ENCODE results near the gene ERVK3-1. TPM values are rescaled to one million over a fixed set of nuclear protein-coding genes. Genes with fewer than 3 reads are reported as not detected.

The ERVK3-1 gene
- total RNA-seq, 1 donor from 2014 or later, result 32.2 TPM

GRCh38 chr19:58304748-58305064, 471 bp upstream of the ERVK3-1 start:
- DNase-seq (ENCODE audit: low spot score), result no peak

- DNase-seq (ENCODE audit: low spot score), result no peak
Observed at GRCh38 chr19:58305932-58306323, 751 bp downstream of the ERVK3-1 start.

GRCh38 chr19:58307736-58308135, 2.6 kb downstream of the ERVK3-1 start:
- no peak for DNase-seq (ENCODE audit: low spot score)

GRCh38 chr19:58310685-58311084, 5.5 kb downstream of the ERVK3-1 start:
- DNase-seq (ENCODE audit: low spot score), result peak; percentile 30

DNA sequence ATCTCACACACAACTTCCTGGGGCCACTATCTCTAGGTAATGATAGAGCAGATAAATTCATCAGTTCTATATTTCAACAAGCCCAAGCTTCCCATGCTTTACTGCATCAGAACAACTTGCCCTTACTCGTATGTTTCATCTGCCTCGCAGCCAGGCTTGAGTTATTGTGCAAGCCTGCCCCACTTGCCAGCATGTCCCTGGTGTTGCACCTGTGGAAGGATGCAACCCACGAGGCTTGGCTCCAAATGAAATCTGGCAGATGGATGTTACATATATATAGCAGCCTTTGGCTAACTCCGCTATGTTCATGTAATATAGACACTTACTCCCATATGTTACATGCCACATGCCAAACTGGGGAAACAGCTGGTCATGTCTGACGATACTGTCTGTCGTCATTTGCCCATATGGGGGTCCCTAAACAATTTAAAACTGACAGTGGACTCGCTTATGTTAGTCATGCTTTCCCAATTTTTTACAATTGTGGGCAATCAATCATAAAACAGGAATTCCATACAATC, 6.2 kb downstream of the ERVK3-1 start:
- DNase-seq (ENCODE audit: low spot score), result no peak

- no peak for DNase-seq (ENCODE audit: low spot score)
Observed at GRCh38 chr19:58315580-58315979, 10.4 kb downstream of the ERVK3-1 start.

DNA sequence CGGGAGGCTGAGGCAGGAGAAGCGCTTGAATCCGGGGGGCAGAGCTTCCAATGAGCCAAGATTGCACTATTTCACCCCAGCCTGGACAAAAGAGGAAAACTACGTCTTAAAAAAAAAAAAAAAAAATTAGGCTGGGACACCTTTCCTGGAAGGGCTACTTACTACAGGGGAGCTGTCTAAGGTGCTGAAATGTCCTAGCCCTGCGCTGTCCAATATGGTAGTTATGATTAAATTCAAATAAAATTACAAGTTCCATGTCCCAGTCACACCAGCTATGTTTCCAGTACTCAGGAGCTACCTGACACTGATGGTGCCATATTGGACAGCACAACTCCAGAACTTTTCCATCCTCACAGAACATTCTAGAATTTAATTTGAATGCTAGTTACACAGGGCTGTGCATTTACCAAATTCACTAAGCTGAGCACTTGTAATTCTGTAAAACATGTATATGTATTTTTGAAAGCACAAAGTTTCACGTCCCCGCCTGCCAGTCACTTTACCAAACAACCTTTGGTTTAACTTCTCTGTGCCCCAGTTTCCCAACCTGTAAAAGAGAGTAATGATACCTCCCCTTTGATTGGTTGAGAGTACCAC, 12.4 kb downstream of the ERVK3-1 start:
- DNase-seq (ENCODE audit: low spot score), result no peak

- DNase-seq (ENCODE audit: low spot score), result no peak
Observed at GRCh38 chr19:58318297-58318696, 13.1 kb downstream of the ERVK3-1 start.

- DNase-seq (ENCODE audit: low spot score), result no peak
Observed at GRCh38 chr19:58319241-58319640, 14.1 kb downstream of the ERVK3-1 start.

GRCh38 chr19:58325311-58326022, 20.3 kb downstream of the ERVK3-1 start:
- no peak for DNase-seq (ENCODE audit: low spot score)

DNA sequence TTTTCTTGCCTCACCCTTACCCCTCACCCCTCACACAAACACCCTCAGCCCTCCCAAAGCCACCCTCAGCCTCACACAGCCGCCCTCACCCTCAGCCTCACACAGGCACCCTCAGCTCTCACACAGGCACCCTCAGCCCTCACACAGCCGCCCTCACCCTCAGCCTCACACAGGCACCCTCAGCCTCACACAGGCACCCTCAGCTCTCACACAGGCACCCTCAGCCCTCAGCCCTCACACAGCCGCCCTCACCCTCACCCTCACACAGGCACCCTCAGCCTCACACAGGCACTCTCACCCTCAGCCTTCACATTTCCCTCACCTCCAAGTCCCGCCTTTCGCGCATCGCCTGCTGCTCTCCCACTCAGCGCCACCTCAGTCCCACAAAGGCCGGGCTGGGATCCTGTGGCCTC, 21.3 kb downstream of the ERVK3-1 start:
- no peak for DNase-seq (ENCODE audit: low spot score)

DNA sequence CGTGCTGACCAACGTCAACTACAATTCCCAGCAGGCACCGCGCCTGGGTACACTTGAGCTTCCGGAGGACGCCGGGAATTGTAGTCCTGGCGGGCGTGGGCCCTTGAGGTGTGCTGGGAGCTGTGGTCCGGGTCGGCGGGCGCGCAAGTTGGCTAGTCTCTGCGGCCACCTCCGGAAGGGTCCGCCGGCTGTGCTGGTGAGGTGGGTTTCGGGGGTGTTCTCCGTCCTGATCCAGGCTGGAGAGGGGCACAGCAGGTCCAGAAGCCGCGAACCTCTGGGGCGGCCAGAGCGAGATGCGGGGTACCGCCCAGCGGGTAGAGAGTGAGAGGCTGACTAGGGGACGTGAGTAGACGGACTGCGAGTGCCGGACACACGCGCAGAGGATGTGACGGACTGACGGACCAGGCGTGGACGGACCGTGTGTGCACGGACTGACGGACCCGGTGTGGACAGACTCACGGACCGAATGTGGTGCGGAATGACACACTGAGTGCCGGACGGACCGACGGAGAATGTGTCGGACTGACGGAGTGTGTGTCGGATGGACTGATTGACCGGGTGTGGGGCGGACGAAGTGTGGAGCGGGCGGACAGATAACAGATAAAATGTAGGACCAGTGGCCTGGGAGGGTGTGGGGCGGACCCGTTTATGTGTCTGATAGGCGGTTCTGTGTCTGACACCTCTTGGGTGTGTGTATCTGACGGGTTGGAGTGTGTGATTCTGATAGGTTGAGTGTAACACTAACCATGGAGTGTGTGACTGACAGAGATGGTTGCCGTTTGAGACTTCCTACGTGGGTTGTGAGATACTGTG, 21.9 kb downstream of the ERVK3-1 start, which contains the start of gene ZSCAN22:
ZSCAN22 (plus strand) TSS at position 81 of the 813 bp plus-strand sequence. CDS start 7,809 bp downstream, outside the sequence.
- peak; percentile 97 for DNase-seq (ENCODE audit: low spot score)

DNA sequence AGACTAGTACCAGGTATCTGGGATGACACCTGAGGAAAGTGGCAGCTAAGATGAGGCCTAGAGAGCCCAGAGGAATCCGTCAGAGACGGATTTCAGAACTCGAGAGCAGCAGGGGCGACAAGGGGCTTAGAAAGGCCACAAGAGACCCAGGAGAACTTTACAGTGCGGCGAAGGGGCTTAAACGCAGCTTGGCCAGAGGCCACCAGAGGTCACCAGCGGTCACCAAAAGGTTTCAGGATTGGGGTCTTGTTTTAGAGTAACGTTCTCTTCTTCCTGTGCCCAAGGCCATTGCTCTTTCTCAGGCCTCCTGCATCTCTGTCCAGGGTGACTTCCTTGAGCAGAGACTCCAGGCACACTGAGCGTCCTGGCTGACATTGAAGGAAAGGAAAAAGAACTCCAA, 23.8 kb downstream of the ERVK3-1 start:
- DNase-seq (ENCODE audit: low spot score), result no peak

- DNase-seq (ENCODE audit: low spot score), result no peak
Observed at GRCh38 chr19:58330458-58330857, 25.3 kb downstream of the ERVK3-1 start.

DNA sequence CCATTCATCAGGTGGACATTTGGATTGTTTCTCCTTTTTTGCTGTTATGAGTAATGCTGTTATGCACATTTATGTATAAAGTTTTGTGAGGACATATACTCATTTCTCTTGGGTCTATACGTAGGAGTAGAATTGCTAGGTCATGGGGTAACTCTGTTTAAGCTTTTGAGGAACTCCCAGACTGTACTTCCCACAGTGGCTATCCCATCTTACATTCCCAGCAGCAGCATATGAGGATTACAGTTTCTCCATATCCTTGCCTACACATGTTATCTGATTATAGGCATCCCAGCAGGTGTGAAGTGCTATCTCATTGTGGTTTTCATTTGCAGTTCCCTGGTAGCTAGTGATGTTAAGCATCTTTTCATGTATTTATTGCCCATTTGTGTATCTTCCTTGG, 27.5 kb downstream of the ERVK3-1 start:
- DNase-seq (ENCODE audit: low spot score), result no peak

DNA sequence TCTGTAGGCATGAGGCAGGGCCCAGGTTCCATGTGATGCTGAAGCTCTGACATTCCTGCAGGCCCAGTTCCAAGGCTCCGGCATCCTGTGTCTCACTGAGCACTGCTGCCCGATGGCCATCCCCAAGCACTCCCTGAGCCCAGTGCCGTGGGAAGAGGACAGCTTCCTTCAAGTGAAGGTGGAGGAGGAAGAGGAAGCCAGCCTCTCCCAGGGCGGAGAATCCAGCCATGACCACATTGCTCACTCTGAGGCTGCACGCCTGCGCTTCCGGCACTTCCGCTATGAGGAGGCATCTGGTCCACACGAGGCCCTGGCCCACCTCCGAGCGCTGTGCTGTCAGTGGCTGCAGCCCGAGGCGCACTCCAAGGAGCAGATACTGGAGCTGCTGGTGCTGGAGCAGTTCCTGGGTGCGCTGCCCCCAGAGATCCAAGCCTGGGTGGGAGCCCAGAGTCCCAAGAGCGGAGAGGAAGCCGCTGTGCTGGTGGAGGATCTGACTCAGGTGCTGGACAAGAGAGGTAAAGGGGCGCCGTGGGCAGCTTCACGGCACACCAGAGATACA, 29.6 kb downstream of the ERVK3-1 start:
- no peak for DNase-seq (ENCODE audit: low spot score)

GRCh38 chr19:58335630-58336029, 30.5 kb downstream of the ERVK3-1 start:
- no peak for DNase-seq (ENCODE audit: low spot score)

- DNase-seq (ENCODE audit: low spot score), result no peak
Observed at GRCh38 chr19:58336216-58336615, 31.0 kb downstream of the ERVK3-1 start.

- no peak for DNase-seq (ENCODE audit: low spot score)
Observed at GRCh38 chr19:58336820-58337219, 31.6 kb downstream of the ERVK3-1 start.

- no peak for DNase-seq (ENCODE audit: low spot score)
Observed at GRCh38 chr19:58338336-58338735, 33.2 kb downstream of the ERVK3-1 start.

GRCh38 chr19:58338825-58339558, 33.8 kb downstream of the ERVK3-1 start:
- no peak for DNase-seq (ENCODE audit: low spot score)

- no peak for DNase-seq (ENCODE audit: low spot score)
Observed at GRCh38 chr19:58345558-58345957, 40.4 kb downstream of the ERVK3-1 start.
